Measurements from ENCODE around the gene MAML2.

GRCh38 chr11:96147186-96147585 lies 195.8 kb downstream of the MAML2 start:
- TF ChIP-seq, protein P1, sequence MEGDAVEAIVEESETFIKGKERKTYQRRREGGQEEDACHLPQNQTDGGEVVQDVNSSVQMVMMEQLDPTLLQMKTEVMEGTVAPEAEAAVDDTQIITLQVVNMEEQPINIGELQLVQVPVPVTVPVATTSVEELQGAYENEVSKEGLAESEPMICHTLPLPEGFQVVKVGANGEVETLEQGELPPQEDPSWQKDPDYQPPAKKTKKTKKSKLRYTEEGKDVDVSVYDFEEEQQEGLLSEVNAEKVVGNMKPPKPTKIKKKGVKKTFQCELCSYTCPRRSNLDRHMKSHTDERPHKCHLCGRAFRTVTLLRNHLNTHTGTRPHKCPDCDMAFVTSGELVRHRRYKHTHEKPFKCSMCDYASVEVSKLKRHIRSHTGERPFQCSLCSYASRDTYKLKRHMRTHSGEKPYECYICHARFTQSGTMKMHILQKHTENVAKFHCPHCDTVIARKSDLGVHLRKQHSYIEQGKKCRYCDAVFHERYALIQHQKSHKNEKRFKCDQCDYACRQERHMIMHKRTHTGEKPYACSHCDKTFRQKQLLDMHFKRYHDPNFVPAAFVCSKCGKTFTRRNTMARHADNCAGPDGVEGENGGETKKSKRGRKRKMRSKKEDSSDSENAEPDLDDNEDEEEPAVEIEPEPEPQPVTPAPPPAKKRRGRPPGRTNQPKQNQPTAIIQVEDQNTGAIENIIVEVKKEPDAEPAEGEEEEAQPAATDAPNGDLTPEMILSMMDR (IDR thresholded peaks at IDR 0.05): no peak
- TF ChIP-seq POLR2A (IDR thresholded peaks at IDR 0.05): no peak
- no peak for TF ChIP-seq EP300 (IDR thresholded peaks at IDR 0.05)
